Panc1 (cell line): ENCODE measurements around the gene IGSF5. TPM values are rescaled to one million over a fixed set of nuclear protein-coding genes. Genes with fewer than 3 reads are reported as not detected.

ENCODE experiments used
- ATAC-seq: fragments of 200-7000 bp; cut with Tn5 transposase; 2 replicates; pipeline ENCODE4 v1.9.1; 2020; ENCODE audit warnings: mild to moderate bottlenecking, moderate library complexity
- BruUV-seq: library from RNA; stranded (reverse); fragments of 400-500 nt; replicated peaks from 2 replicates; lab custom pipeline; 2021; lab: Mats Ljungman, UMichigan
- CTCF ChIA-PET: fragments of 300-600 bp; sonication (Branson Sonifier 250); formaldehyde crosslinking; loops from one replicate; lab custom pipeline; 2022; ENCODE audit warnings: antibody characterized with exemption; lab: Charles Lee
- POLR2A ChIA-PET: fragments of 300-600 bp; sonication (Branson Sonifier 250); formaldehyde crosslinking; loops from one replicate; lab custom pipeline; 2022; ENCODE audit warnings: antibody characterized with exemption; lab: Charles Lee
- DNase-seq: peaks from one replicate; pipeline ENCODE4 v3.0.0-alpha.2; 2010; ENCODE audit warnings: low read depth, low spot score
- H3K27ac ChIP-seq: 2 replicates; pipeline ENCODE4 v1.5.1; 2011; ENCODE audit warnings: mild to moderate bottlenecking, low read length, inconsistent platforms
- H3K27me3 ChIP-seq: fragments of 200-500 bp; sonication (Bioruptor generic); 2 replicates; pipeline ENCODE4 v1.6.0; 2014; ENCODE audit warnings: low read length, inconsistent platforms; ENCODE audit not compliant: control insufficient read depth, insufficient read depth
- H3K36me3 ChIP-seq: fragments of 200-500 bp; sonication (Bioruptor generic); 2 replicates; pipeline ENCODE4 v1.5.1; 2014; ENCODE audit warnings: inconsistent platforms, mild to moderate bottlenecking, low read length, moderate library complexity; ENCODE audit not compliant: control insufficient read depth, insufficient read depth
- H3K4me1 ChIP-seq: 2 replicates; pipeline ENCODE4 v1.5.1; 2011; ENCODE audit warnings: inconsistent platforms, mild to moderate bottlenecking, low read length, moderate library complexity; ENCODE audit not compliant: control insufficient read depth, insufficient read depth
- H3K4me3 ChIP-seq, 2 experiments: 2 replicates each; pipeline ENCODE4 v1.5.1; 2011 to 2012; ENCODE audit warnings: low read depth in 2 of 2, low read length in 2 of 2, mild to moderate bottlenecking in 2 of 2, inconsistent platforms in 1 of 2, moderate library complexity in 1 of 2
- H3K9me3 ChIP-seq: fragments of 200-500 bp; sonication (Bioruptor generic); 2 replicates; pipeline ENCODE4 v1.5.1; 2014; ENCODE audit warnings: low read depth, mild to moderate bottlenecking, inconsistent platforms, low read length, moderate library complexity; ENCODE audit not compliant: control insufficient read depth, insufficient read depth
- CTCF ChIP-seq: fragments of 450-650 bp; IDR thresholded peaks from 2 replicates; pipeline ENCODE4 v1.5.1; 2017; ENCODE audit warnings: mild to moderate bottlenecking
- POLR2AphosphoS5 ChIP-seq: IDR thresholded peaks from 2 replicates; pipeline ENCODE4 v1.6.1; 2012; ENCODE audit warnings: mild to moderate bottlenecking, low read depth, low read length, moderate library complexity
- REST ChIP-seq, 2 experiments: IDR thresholded peaks; 2 replicates each; pipeline ENCODE4 v1.6.1; 2011 to 2012; ENCODE audit warnings: low read depth in 2 of 2, control low read depth in 1 of 2, low read length in 1 of 2, mild to moderate bottlenecking in 1 of 2, moderate library complexity in 1 of 2; ENCODE audit not compliant: insufficient read depth in 1 of 2
- SIN3A ChIP-seq: IDR thresholded peaks from 2 replicates; pipeline ENCODE4 v1.6.1; 2012; ENCODE audit warnings: low read depth, mild to moderate bottlenecking, low read length, moderate library complexity, borderline replicate concordance; ENCODE audit not compliant: insufficient read depth
- TCF7L2 ChIP-seq: IDR thresholded peaks from 2 replicates; pipeline ENCODE4 v1.6.1; 2011; ENCODE audit warnings: mild to moderate bottlenecking, low read depth, low read length, inconsistent platforms
- in situ Hi-C: cut with HindIII; loops from 2 replicates; pipeline ENCODE4 v1.10.0; 2016; ENCODE audit warnings: low sequenced_read_pairs, low pct_unique_long_range_greater_than_20kb
- intact Hi-C: fragments of 100-400 bp; cut with micrococcal nuclease; formaldehyde crosslinking; loops from one replicate; pipeline ENCODE4 v1.10.0; 2022; ENCODE audit not compliant: unreplicated experiment
- total RNA-seq: library from RNA; stranded (reverse); gene quantifications from one replicate; pipeline ENCODE4 v1.2.1, GENCODE V29; 2021; ENCODE audit not compliant: unreplicated experiment

IGSF5 gene
- total RNA-seq, 1 experiment from 2014 or later: not detected

- in situ Hi-C loops: no loop called here
- Histone ChIP-seq H3K27me3 (no peaks in the 10 kb centered on the region; the same call in 1 of the 2 replicates), H3K4me3 (no peak overlapping the region), H3K27ac (no peak overlapping the region), H3K4me1 (no peaks in the 10 kb centered on the region), H3K36me3 (no peaks in the 10 kb centered on the region), H3K9me3 (no peaks in the 10 kb centered on the region)
- no peak for DNase-seq
- CTCF ChIA-PET: no interaction called here
- TF ChIP-seq POLR2AphosphoS5: no peak
- no peak for TF ChIP-seq SIN3A
- TF ChIP-seq REST (IDR thresholded peaks at IDR 0.05; ENCODE audit: insufficient read depth in 1 of 2, low read depth in 2 of 2, low read length in 1 of 2): no peak
- no peak for TF ChIP-seq TCF7L2
- TF ChIP-seq CTCF: no peak
- intact Hi-C loops: no loop called here
- POLR2A ChIA-PET: no interaction called here
- no peak for ATAC-seq
- no TSS peak for BruUV-seq
These were observed 80.3 kb downstream of the IGSF5 start for GRCh38 chr21:39825250-39825649.

GRCh38 chr21:39834543-39834942, 89.6 kb downstream of the IGSF5 start:
- DNase-seq: no peak
- CTCF ChIA-PET: no interaction called here
- intact Hi-C loops: no loop called here

More at GRCh38 chr21:39834543-39834942, 89.6 kb downstream of the IGSF5 start:
- H3K9me3 ChIP-seq: no peaks in the 10 kb centered on the region
- POLR2A ChIA-PET: no interaction called here
- H3K4me1 ChIP-seq: no peaks in the 10 kb centered on the region
- in situ Hi-C loops: no loop called here
- ATAC-seq: no peak
- H3K27ac ChIP-seq: no peak overlapping the region
- no peaks in the 10 kb centered on the region for H3K27me3 ChIP-seq
- TF ChIP-seq CTCF (no peak), REST (IDR thresholded peaks at IDR 0.05; ENCODE audit: insufficient read depth in 1 of 2, low read depth in 2 of 2, low read length in 1 of 2) (no peak), TCF7L2 (no peak), POLR2AphosphoS5 (no peak)
- no TSS peak for BruUV-seq
- H3K36me3 ChIP-seq: no peaks in the 10 kb centered on the region
- H3K4me3 ChIP-seq: no peak overlapping the region
